ENCODE data around the gene WNT11.

WNT11 gene

DNA sequence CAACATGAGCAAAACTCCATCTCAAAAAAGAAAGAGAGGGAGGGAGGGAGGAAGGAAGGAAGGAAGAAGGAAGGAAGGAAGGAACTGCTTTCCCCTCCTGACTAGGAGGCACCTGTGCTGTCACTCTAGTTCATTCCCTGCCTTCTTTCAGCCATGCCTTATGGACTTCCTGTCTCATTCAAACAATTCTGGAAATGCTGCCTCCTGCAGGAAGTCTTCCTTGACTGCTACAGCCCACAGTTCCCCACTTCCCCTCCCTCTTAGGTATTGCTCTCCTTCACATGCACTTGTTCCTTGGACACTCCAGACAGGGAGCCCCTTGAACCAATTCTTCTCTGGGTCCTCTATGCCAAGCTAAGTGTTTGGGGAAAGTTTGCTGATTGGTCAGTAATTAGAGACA is 31.6 kb upstream of the WNT11 start:
- DNase-seq, result peak; percentile 16 to 57 (median 51)

DNA sequence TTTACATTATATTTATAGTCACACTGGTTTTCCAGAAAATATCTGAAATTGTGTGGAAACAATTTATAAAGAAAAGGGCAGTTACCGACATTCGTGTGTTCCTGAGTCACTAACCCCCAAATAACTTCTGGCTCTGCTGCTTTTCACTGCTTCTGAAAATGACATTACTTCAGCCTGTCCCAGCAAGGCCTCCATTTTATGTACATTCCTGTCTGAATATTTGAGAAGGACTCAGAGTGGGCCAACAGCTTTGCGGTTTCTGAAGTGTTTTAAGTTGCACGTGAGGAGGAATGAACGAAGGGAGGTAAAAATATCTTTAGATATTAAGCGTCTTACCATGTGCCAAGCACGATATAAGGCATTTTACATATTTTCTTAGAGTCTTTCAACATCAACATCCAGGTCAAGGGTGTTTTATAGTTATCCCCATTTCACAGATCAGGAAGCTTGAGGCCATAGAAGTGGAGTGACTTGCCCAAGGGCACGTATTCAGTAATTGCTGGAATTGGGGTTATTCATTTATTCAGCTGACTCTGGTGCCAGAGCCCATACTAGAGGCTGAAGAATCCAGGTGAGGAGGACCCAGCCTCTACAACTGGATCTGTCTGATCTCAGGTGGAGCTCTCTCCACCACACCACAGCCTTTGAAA is 30.8 kb upstream of the WNT11 start:
- no peak for DNase-seq

DNA sequence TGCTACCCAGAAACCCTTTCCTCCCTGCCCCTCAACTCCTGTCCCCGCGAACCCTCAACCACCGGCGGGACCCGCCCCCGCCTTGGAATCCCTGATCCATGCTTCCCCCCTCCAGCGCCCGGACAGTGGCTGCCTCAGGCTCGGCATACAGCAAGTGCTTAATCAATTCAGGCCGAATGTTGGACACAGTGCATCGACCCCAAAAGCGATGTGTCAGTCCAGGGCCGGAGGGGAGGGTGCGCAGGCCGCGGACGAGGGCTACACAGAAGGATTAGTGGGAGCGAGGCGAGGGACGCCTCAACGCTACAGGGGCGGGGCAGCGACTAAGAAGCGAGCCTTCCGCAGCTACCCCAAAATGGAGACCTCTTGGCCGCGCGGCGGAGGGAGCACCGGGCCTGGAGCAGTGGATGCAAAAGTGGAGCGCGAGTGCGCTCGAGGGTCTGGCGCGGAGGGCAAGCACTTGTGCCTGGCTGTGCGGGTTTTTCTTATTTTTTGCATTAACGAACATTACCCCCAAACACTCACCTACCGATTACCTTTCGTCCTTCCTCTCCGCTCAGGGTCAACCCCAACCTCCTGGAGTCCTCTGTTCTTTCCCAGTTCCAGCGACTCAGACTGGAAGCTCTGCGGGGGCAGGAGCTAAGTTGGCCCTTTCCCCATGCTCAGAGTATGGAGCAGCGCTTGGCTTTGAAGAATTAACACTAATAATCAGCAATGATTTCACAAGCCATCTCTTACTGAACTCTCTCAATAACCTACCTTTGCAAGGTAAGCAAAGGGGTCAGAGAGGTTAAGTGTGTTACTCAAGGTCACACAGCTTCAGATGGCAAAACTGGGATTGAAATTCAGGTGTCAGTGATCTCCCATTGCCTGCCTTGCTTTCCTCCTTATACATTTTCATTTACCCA is 30.0 kb upstream of the WNT11 start:
- peak; percentile 62 to 79 (median 70) for DNase-seq

DNA sequence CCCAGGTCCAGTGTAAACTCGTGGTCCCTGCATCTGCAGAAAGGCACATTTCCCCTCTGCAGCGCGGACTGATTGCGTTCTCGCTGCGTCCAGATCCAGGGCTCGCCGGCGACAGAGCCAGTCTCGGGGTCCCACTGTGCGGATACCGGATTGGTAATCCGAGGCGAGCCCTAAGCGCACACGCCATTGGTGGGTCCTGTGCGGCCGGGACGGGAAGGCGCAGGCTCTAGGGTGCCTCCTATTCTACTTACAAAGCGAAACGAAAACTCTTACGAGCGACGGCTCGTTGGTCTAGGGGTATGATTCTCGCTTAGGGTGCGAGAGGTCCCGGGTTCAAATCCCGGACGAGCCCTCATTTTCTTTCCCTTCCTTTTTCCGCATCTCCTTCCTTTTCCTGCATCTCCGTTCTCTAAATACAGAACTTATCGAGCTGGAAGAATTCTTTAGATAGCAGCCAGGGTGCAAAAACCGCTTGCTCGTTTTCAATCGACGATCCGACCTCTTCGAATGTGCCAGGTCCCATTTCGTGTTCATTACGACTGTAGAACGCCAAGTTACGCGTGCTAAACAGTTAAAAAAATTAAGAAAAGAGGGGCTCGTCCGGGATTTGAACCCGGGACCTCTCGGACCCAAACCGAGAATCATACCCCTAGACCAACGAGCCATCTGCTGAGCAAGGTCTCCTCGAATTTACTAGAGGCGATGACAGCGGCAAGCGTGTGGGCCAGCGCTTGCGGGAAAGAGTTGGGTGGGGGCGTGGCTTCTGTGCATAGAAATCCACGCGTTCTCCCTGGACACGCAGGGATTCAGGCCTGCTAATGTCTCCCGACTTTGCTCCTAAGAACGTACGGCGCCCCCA is 29.2 kb upstream of the WNT11 start:
- peak; percentile 93 to 97 (median 93) for DNase-seq

DNA sequence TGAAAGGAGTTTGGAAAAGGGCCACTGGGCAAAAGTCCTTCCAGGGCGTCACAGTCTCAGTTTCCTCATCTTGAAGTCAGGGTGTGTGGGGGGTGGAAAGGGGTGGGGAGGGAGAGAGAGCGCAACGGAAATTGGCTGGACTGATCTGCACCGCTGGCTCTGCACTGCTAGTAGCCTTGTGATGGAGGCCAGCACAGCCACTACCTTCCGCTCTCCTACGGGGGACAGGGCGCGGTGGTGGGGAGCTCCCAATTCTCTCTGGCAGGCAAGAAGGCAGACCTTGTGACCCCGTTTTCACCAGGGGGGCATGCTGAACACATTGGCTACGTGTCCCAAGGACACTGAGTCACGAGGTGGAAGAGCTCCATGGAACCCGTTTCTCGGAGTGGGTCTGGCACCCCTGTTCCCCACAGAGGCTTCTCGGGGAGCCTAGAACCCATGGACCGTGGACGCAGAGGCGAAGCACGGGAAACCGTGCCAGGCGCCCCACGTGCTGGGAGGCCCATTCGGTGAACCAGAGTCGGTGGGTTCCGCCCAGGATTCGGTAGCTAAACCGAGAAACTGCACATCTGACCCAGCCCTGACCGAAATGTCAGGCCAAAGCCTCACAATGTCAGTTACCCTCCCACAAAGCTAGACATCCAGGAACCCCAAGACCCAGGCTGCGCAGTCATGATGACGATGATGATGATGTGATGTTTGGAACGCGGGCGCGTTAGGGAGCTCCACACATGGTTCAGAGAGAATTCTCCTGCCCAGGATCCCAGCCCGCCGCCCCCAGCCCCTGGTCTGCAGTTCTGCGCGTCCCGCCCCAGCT is 28.3 kb upstream of the WNT11 start:
- DNase-seq, result peak; percentile 70 to 84 (median 82)

- DNase-seq, result peak in 3 of 4 experiments; percentile 39 to 49 (median 40)
Observed at GRCh38 chr11:76234021-76234415, 27.7 kb upstream of the WNT11 start.

DNA sequence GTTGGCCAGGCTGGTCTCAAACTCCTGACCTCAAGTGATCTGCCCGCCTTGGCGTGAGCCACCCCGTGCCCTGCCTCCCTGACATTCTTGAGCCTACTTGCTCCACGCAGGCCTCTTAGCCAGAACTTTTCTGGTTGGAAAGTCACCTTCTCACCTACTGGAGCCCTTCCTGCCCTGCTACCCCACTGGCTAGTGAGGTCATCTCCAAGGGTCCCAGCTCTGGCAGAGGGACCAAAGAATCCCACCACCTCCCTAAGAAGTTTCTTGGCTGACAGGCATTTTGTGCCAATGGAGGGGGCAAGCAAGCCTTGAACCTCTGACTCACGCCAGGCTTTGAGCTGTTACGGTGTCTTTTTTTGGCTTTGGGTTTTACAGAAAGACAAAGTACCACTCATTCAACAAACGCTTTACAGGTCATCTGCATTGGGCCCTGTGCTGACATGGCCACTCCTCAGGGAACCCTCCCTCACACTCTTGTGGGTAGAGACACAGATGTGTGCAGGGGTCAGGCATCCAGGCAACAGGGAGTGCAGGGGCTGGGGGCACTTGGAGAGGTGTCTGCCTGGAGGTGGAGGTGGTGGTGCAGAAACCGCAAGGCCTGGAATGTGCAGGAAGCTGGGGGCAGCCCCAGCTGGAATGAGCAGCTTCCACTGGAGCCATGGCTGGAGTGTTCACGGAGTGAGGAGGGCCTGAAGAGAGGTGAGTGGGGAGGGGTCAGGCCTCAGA is 27.1 kb upstream of the WNT11 start:
- no peak for DNase-seq

DNA sequence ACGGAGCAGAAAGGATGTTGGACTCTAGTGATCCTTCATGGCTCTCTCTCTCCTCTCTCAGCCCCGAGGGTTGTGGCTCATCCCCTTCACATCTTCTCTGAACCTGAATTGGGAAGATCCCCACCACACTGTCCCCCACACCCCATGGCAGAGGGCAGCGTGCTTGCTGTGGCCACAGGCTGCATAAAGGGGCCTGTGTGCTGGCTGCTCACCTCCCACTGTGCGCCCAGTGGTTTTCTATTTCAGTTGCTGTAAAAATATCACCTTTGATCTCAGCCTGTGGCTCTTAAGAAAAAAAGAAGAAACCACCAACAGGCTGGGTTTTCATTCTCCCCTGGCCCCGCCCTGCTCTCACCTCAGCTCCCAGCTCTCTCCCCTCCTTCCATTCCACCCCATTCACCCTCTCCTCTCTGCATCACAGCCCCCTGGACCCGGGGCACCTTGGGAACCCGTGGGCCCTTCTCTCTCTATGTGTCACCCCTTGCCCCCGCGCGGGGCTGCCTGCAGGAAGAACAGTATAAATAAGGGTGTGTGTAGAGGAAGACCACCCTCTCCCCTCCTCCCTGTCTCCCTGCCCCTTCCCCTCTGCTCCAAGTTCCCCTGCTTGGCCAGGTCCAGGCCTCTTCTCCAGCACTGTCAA is 25.8 kb upstream of the WNT11 start:
- DNase-seq, result no peak

DNA sequence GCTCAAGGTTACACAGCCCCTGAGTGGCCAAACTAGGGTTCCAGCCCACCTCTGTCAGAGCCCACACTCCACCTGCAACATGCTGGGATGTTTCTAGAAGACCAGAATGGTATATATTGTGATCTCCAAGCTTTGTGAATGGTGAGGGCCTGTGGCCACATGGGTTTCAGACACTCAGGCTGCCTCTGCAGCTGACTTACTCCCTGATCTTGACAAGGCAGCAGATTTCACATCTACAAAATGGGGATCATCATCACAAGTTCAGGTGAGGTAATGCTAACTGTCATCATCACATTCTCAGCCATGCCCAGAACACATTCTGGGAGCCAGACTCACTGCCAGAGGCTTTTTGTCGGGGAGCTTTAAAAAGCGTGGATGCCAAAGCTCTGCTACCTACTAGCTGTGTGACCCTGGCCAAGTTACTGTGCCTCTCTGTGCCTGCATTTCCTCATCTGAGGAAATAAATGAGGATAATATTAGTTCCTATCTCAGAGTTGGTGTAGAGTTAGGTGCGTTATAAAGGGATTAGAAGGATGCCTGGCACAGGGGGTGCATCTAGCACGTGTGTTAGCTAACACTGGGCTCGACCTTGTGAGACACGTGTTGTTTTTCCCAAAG is 24.9 kb upstream of the WNT11 start:
- peak in 3 of 4 experiments; percentile 40 to 57 (median 46) for DNase-seq

DNA sequence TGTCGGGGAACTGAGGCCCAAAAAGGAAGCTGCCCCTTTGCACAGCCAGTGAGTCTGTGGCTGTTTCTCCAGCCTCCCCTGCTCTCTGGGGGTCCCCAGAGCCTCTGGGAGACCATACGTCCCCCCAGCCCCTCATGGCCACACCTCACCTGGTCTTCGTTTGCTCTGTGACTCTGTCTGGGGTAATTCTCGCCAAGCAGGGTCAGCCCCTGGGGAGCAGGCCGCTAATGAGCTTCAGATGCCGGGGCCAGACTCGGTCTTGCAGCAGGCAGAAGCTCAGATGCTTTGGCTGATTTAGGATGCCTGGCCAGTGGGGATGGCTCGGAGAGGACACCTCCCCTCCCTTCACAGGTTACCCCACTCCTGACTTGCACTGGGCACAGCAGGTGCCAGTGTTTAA is 24.1 kb upstream of the WNT11 start:
- no peak for DNase-seq

DNA sequence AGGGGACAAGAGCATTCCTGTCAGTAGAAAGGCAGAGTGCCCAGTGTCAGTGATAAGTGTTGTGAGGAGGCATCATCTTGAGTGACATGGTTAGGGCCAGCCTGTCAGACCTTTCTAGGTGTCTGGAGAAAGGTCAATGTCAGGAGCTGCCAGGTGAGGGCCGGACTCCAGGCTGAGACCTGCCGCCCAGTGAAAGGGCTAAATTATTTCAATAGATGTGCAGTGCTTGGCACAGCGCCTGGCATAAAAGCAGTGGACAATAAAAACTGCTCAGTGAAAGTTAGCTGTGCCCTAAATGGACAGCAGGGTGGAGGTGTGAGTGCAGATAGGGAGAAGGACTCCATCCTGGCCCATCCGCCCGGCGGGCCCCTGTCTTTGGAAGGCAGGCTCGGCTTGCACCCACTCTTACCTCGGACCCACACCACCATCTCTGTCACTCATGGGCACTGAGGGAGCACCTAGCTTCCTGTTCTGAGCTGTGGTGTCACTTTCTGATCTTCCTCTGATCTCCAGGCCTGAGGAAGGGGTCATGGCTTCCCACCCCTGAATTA is 23.5 kb upstream of the WNT11 start:
- no peak for DNase-seq

DNA sequence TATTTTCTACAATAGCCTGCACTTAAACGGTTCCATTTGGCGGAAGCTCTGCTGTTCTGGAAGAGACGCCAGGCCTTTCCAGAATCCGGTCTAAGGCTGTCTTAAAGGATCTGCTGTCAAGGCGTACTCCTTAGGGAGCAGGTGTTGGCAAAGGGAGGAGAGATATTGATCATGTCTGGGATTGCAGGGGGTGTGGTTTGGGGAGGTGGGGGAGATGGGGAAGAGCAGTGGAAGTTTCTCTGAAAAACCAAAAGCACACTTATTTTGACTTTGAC is 22.5 kb upstream of the WNT11 start:
- no peak for DNase-seq

DNA sequence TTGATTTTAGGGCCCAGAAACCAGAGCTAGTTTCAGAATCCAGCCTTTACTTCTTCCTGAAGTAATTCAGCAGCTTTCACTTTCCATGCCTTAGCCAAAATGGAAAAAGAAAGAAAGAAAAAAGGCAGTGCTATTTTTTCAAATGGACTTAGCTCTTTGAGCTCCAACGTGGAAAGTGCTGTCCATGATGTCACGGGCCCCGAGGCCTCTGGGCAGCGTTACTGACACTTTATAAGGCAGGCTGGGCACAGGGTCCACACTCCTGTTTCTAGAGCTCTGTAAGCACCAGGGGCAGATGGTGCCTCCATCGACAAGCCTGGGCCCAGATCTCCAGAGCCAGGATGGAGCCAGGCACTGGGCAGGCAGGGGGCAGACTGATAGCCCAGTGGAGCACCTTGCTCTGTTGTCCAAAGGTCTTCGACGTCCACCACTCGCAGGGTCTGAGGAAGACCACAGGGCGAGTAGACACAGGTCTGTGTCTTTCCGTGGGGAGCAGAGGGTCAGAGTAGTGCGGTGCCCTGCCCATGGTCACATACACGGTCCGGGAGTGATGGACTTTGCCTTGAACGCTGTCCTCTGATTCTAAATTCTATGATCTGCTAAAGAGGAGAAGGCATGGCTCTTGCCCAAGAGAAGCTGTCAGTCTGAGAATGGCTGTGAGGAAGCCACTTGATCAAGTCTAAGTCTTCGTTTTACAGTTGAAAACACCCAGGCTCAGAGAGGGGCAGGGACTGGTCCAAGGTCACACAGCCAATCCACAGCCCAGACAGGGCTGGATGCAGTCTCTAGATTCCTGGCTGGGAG is 22.0 kb upstream of the WNT11 start:
- peak in 1 of 4 experiments; percentile 28 for DNase-seq

DNA sequence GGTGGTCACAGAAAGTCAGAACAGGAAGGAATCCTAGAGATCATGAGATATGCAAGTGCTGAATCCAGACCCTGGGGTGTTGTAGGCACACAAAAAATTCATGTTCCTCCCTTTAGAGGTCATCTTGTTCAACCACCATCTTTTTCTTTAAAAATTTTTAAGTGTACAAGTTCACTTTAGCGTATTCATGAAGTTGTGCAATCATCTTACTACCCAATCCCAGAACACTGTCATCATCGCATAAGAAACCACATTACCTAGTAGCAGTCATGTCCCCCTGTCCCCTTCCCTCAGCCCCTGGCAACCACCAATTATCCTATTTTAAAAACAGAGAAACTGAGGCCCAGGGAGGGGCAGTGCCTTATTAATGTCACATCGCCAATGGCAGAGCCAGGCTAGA is 20.3 kb upstream of the WNT11 start:
- DNase-seq, result peak in 1 of 4 experiments; percentile 11

- DNase-seq, result no peak
Observed at GRCh38 chr11:76225122-76225611, 18.9 kb upstream of the WNT11 start.

- DNase-seq, result no peak
Observed at GRCh38 chr11:76224461-76225121, 18.3 kb upstream of the WNT11 start.

- DNase-seq, result no peak
Observed at GRCh38 chr11:76221365-76221764, 15.1 kb upstream of the WNT11 start.

DNA sequence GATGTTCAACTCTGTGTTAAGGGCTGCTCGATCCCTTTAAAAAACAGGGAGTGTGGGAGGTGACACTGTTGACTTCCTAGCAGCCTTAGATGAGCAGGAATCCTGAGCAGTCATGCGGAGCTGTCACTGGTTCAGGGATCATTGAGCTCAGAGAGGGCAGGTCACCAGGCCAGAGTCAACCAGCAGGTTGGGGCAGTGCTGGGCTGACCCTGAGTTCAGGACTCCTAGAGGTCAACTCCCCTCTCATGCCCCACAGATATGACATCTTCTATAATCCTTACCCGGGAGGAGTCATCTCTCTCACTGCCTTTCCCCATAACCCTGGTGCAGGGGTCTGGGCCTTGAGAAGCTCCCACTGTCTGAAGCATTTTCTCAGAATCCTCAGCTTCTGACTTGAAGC is 12.9 kb upstream of the WNT11 start:
- no peak for DNase-seq

All from suppressor macrophage (primary cell).